Measurements from ENCODE around the gene PFDN2. TPM values are rescaled to one million over a fixed set of nuclear protein-coding genes. Genes with fewer than 3 reads are reported as not detected.

PFDN2 gene
- total RNA-seq, 1 experiment from 2014 or later, result 98.6 TPM

DNA sequence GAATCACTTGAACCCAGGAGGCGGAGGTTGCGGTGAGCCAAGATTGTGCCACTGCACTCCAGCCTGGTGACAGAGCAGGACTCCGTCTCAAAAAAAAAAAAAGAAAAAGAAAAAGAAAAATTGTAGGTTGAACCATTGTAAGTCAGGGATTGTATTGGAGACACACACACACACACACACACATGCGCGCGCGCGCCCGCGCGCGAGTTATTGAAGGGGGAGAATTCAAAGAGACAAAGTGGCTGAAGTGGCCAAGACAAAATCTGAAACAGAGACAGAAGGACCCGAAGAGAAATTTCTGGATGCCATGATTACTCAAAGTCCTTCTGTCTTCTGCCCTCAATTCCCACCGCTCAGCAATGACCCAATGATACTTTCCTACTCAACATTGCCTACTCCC is 23.4 kb downstream of the PFDN2 start:
- DNase-seq (ENCODE audit: low read depth, low spot score), result no peak
- Histone ChIP-seq H3K4me1 (ENCODE audit: control insufficient read depth, insufficient read depth, low read length) (0 out of 2 replicates have a peak, but pooled peaks cover 6% of the 10 kb centered on the region), H3K27me3 (ENCODE audit: control insufficient read depth, insufficient read depth, low read length) (no peaks in the 10 kb centered on the region), H3K36me3 (ENCODE audit: control insufficient read depth, insufficient read depth, low read length) (no peaks in the 10 kb centered on the region), H3K4me3 (ENCODE audit: low read depth in 2 of 2, low read length in 2 of 2) (no peak overlapping the region), H3K27ac (ENCODE audit: low read length) (no peak overlapping the region), H3K9me3 (ENCODE audit: control insufficient read depth, insufficient read depth, low read depth, low read length) (no peaks in the 10 kb centered on the region)
- TF ChIP-seq, protein P1, sequence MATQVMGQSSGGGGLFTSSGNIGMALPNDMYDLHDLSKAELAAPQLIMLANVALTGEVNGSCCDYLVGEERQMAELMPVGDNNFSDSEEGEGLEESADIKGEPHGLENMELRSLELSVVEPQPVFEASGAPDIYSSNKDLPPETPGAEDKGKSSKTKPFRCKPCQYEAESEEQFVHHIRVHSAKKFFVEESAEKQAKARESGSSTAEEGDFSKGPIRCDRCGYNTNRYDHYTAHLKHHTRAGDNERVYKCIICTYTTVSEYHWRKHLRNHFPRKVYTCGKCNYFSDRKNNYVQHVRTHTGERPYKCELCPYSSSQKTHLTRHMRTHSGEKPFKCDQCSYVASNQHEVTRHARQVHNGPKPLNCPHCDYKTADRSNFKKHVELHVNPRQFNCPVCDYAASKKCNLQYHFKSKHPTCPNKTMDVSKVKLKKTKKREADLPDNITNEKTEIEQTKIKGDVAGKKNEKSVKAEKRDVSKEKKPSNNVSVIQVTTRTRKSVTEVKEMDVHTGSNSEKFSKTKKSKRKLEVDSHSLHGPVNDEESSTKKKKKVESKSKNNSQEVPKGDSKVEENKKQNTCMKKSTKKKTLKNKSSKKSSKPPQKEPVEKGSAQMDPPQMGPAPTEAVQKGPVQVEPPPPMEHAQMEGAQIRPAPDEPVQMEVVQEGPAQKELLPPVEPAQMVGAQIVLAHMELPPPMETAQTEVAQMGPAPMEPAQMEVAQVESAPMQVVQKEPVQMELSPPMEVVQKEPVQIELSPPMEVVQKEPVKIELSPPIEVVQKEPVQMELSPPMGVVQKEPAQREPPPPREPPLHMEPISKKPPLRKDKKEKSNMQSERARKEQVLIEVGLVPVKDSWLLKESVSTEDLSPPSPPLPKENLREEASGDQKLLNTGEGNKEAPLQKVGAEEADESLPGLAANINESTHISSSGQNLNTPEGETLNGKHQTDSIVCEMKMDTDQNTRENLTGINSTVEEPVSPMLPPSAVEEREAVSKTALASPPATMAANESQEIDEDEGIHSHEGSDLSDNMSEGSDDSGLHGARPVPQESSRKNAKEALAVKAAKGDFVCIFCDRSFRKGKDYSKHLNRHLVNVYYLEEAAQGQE (IDR thresholded peaks at IDR 0.05; ENCODE audit: insufficient read depth in 1 of 2, low read depth in 2 of 2, low read length in 1 of 2), result no peak
- no peak for TF ChIP-seq TCF7L2 (IDR thresholded peaks at IDR 0.05; ENCODE audit: low read depth, low read length)
- no peak for TF ChIP-seq POLR2AphosphoS5 (IDR thresholded peaks at IDR 0.05; ENCODE audit: low read depth, low read length)
- TF ChIP-seq, protein P2, sequence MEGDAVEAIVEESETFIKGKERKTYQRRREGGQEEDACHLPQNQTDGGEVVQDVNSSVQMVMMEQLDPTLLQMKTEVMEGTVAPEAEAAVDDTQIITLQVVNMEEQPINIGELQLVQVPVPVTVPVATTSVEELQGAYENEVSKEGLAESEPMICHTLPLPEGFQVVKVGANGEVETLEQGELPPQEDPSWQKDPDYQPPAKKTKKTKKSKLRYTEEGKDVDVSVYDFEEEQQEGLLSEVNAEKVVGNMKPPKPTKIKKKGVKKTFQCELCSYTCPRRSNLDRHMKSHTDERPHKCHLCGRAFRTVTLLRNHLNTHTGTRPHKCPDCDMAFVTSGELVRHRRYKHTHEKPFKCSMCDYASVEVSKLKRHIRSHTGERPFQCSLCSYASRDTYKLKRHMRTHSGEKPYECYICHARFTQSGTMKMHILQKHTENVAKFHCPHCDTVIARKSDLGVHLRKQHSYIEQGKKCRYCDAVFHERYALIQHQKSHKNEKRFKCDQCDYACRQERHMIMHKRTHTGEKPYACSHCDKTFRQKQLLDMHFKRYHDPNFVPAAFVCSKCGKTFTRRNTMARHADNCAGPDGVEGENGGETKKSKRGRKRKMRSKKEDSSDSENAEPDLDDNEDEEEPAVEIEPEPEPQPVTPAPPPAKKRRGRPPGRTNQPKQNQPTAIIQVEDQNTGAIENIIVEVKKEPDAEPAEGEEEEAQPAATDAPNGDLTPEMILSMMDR (IDR thresholded peaks at IDR 0.05), result no peak
- TF ChIP-seq SIN3A (IDR thresholded peaks at IDR 0.05; ENCODE audit: borderline replicate concordance, insufficient read depth, low read depth, low read length), result no peak
- intact Hi-C loops (cut with micrococcal nuclease; ENCODE audit: unreplicated experiment) (no loop called here), in situ Hi-C loops (cut with HindIII; ENCODE audit: low pct_unique_long_range_greater_than_20kb, low sequenced_read_pairs) (no loop called here)
- ATAC-seq, result no peak
- no TSS peak for BruUV-seq (replicated peaks)
- ChIA-PET POLR2A (no interaction called here), CTCF (no interaction called here)

DNA sequence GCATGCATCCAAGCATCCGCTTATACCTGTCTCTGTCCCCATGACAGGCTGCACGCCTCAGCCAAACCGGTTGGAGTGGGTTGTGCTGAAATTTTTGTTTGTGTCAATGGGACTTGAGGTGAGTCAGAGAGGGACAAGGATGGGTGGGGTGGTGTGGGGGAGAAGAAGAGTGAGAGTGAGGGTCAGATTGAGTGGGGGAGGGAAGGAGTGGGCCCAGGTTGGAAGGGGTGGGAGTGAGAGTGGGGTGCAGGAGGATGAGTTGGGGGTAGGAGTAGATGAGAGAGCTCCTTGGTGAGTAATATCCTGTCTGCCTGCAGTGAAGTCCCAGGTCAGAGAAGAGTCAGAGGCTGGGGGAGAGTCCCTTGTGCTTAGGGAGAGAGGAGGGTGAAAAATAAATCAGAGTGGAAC is 25.2 kb downstream of the PFDN2 start:
- Histone ChIP-seq H3K27ac (ENCODE audit: low read length) (no peak overlapping the region), H3K4me3 (ENCODE audit: low read depth in 2 of 2, low read length in 2 of 2) (no peak overlapping the region), H3K4me1 (ENCODE audit: control insufficient read depth, insufficient read depth, low read length) (0 out of 2 replicates have a peak, but pooled peaks cover 3% of the 10 kb centered on the region), H3K36me3 (ENCODE audit: control insufficient read depth, insufficient read depth, low read length) (no peaks in the 10 kb centered on the region), H3K9me3 (ENCODE audit: control insufficient read depth, insufficient read depth, low read depth, low read length) (no peaks in the 10 kb centered on the region), H3K27me3 (ENCODE audit: control insufficient read depth, insufficient read depth, low read length) (no peaks in the 10 kb centered on the region)
- ChIA-PET POLR2A (interaction anchor here (0.6 kb wide), 1 partner anchor 25 kb away, joined by 9 read pairs; the partner anchor contains the start of genes NIT1 and PFDN2), CTCF (interaction anchor here (1.1 kb wide), 1 partner anchor 51 kb away, joined by 4 read pairs; no protein-coding TSS in a partner anchor)
- no TSS peak for BruUV-seq (replicated peaks)
- in situ Hi-C loops (cut with HindIII; ENCODE audit: low pct_unique_long_range_greater_than_20kb, low sequenced_read_pairs), result no loop called here
- ATAC-seq (no peak), DNase-seq (ENCODE audit: low read depth, low spot score) (no peak)
- intact Hi-C loops (cut with micrococcal nuclease; ENCODE audit: unreplicated experiment), result no loop called here
- TF ChIP-seq, protein P2 (IDR thresholded peaks at IDR 0.05), result no peak
